ENCODE results near the gene MAD2L1BP.
A peak's percentile ranks its signal among the peaks of the same experiment; 100 is the strongest.

The MAD2L1BP gene

DNA sequence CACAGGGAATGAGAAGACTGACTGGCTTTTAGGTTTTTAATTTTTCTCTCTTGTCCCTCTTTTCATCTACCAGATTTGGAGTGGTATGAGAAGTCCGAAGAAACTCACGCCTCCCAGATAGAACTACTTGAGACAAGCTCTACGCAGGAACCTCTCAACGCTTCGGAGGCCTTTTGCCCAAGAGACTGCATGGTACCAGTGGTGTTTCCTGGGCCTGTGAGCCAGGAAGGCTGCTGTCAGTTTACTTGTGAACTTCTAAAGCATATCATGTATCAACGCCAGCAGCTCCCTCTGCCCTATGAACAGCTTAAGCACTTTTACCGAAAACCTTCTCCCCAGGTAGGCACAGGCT lies 644 bp downstream of the MAD2L1BP start:
- TF ChIP-seq TOX (CRISPR knock-in tag; IDR thresholded peaks at IDR 0.05; ENCODE audit: borderline replicate concordance) (no peak), ESRRG (CRISPR knock-in tag; IDR thresholded peaks at IDR 0.05) (no peak)

DNA sequence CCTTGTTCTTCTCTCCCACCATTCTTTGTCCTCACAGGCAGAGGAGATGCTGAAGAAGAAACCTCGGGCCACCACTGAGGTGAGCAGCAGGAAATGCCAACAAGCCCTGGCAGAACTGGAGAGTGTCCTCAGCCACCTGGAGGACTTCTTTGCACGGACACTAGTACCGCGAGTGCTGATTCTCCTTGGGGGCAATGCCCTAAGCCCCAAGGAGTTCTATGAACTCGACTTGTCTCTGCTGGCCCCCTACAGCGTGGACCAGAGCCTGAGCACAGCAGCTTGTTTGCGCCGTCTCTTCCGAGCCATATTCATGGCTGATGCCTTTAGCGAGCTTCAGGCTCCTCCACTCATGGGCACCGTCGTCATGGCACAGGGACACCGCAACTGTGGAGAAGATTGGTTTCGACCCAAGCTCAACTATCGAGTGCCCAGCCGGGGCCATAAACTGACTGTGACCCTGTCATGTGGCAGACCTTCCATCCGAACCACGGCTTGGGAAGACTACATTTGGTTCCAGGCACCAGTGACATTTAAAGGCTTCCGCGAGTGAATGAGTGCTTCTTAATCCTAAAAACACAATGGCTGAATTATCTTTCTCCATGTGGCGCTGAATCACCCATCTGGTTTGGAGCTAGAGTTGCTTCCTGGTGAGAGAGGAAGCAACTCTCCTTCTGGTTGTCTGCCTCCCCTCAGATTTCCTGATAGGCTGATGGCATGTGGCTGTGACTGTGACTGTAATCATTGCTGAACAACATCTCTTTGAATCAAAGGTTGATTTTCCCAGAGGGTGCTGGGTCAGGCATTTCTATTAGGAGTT lies 4.6 kb downstream of the MAD2L1BP start:
- no peak for ATAC-seq

More for the DNA sequence above, 644 bp downstream of the MAD2L1BP start:
- peak; percentile 43 for ATAC-seq

DNA sequence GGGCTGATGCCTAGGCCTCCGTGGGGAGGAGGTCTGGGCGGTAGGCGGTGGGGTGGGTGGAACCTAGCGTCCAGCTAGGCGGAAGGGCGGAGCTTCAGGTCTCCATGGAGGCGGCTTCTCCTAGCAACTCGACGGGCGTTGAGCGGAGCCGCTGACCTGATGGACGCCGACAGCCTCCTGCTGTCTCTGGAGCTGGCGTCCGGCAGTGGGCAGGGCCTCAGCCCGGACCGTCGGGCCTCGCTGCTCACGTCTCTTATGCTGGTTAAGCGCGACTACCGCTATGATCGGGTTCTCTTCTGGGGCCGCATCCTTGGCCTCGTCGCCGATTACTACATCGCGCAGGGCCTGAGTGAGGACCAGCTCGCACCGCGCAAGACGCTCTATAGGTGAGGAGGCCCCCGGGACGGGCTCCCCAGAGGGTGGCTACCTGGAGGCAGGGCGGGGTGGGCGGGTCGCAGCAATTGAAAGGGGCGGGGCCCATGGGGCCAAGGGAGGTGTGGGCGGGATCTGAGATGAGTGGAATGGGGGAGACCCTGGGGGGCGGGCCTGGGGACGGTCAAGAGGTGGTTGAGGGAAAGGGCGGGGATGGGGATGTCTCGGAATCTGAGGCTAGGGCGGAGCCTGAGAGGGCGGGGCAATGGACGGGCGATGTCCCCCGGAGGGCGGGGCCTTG lies 9.4 kb downstream of the MAD2L1BP start, which contains the start of gene RSPH9:
TSS of gene RSPH9 (plus strand) at position 97 of the 673 bp plus-strand sequence. CDS start at position 160, 63 bp downstream.
- TF ChIP-seq GLIS3 (CRISPR knock-in tag; IDR thresholded peaks at IDR 0.05) (no peak), OSR1 (CRISPR knock-in tag; IDR thresholded peaks at IDR 0.05) (no peak), ISL1 (CRISPR knock-in tag; IDR thresholded peaks at IDR 0.05) (no peak), ZFP3 (CRISPR knock-in tag; IDR thresholded peaks at IDR 0.05) (no peak), ARNTL (CRISPR knock-in tag; IDR thresholded peaks at IDR 0.05; ENCODE audit: borderline replicate concordance, low read depth) (no peak), TOX (CRISPR knock-in tag; IDR thresholded peaks at IDR 0.05; ENCODE audit: borderline replicate concordance) (no peak), TCF4 (CRISPR knock-in tag; IDR thresholded peaks at IDR 0.05; ENCODE audit: borderline replicate concordance) (no peak), RARB (CRISPR knock-in tag; IDR thresholded peaks at IDR 0.05) (no peak), ZC3H10 (CRISPR knock-in tag; IDR thresholded peaks at IDR 0.05) (no peak), ZNF565 (CRISPR knock-in tag; conservative IDR thresholded peaks at IDR 0.05; ENCODE audit: low read depth) (no peak), PPARA (CRISPR knock-in tag; IDR thresholded peaks at IDR 0.05; ENCODE audit: borderline replicate concordance) (no peak), ZNF8 (CRISPR knock-in tag; IDR thresholded peaks at IDR 0.05) (no peak), SNAI2 (CRISPR knock-in tag; IDR thresholded peaks at IDR 0.05) (no peak), ZFP30 (CRISPR knock-in tag; IDR thresholded peaks at IDR 0.05) (no peak), ZNF70 (CRISPR knock-in tag; IDR thresholded peaks at IDR 0.05) (no peak)
- TF ChIP-seq, protein P1, sequence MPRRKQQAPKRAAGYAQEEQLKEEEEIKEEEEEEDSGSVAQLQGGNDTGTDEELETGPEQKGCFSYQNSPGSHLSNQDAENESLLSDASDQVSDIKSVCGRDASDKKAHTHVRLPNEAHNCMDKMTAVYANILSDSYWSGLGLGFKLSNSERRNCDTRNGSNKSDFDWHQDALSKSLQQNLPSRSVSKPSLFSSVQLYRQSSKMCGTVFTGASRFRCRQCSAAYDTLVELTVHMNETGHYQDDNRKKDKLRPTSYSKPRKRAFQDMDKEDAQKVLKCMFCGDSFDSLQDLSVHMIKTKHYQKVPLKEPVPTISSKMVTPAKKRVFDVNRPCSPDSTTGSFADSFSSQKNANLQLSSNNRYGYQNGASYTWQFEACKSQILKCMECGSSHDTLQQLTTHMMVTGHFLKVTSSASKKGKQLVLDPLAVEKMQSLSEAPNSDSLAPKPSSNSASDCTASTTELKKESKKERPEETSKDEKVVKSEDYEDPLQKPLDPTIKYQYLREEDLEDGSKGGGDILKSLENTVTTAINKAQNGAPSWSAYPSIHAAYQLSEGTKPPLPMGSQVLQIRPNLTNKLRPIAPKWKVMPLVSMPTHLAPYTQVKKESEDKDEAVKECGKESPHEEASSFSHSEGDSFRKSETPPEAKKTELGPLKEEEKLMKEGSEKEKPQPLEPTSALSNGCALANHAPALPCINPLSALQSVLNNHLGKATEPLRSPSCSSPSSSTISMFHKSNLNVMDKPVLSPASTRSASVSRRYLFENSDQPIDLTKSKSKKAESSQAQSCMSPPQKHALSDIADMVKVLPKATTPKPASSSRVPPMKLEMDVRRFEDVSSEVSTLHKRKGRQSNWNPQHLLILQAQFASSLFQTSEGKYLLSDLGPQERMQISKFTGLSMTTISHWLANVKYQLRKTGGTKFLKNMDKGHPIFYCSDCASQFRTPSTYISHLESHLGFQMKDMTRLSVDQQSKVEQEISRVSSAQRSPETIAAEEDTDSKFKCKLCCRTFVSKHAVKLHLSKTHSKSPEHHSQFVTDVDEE (CRISPR knock-in tag; IDR thresholded peaks at IDR 0.05) = no peak
- TF ChIP-seq, protein P2, sequence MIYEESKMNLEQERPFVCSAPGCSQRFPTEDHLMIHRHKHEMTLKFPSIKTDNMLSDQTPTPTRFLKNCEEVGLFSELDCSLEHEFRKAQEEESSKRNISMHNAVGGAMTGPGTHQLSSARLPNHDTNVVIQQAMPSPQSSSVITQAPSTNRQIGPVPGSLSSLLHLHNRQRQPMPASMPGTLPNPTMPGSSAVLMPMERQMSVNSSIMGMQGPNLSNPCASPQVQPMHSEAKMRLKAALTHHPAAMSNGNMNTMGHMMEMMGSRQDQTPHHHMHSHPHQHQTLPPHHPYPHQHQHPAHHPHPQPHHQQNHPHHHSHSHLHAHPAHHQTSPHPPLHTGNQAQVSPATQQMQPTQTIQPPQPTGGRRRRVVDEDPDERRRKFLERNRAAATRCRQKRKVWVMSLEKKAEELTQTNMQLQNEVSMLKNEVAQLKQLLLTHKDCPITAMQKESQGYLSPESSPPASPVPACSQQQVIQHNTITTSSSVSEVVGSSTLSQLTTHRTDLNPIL (CRISPR knock-in tag; IDR thresholded peaks at IDR 0.05; ENCODE audit: low read depth) = no peak
- TF ChIP-seq, protein P3, sequence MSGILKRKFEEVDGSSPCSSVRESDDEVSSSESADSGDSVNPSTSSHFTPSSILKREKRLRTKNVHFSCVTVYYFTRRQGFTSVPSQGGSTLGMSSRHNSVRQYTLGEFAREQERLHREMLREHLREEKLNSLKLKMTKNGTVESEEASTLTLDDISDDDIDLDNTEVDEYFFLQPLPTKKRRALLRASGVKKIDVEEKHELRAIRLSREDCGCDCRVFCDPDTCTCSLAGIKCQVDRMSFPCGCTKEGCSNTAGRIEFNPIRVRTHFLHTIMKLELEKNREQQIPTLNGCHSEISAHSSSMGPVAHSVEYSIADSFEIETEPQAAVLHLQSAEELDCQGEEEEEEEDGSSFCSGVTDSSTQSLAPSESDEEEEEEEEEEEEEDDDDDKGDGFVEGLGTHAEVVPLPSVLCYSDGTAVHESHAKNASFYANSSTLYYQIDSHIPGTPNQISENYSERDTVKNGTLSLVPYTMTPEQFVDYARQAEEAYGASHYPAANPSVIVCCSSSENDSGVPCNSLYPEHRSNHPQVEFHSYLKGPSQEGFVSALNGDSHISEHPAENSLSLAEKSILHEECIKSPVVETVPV (CRISPR knock-in tag; IDR thresholded peaks at IDR 0.05) = no peak
- TF ChIP-seq, protein P4, sequence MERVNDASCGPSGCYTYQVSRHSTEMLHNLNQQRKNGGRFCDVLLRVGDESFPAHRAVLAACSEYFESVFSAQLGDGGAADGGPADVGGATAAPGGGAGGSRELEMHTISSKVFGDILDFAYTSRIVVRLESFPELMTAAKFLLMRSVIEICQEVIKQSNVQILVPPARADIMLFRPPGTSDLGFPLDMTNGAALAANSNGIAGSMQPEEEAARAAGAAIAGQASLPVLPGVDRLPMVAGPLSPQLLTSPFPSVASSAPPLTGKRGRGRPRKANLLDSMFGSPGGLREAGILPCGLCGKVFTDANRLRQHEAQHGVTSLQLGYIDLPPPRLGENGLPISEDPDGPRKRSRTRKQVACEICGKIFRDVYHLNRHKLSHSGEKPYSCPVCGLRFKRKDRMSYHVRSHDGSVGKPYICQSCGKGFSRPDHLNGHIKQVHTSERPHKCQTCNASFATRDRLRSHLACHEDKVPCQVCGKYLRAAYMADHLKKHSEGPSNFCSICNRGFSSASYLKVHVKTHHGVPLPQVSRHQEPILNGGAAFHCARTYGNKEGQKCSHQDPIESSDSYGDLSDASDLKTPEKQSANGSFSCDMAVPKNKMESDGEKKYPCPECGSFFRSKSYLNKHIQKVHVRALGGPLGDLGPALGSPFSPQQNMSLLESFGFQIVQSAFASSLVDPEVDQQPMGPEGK (CRISPR knock-in tag; IDR thresholded peaks at IDR 0.05; ENCODE audit: borderline replicate concordance) = no peak
- TF ChIP-seq, protein P5, sequence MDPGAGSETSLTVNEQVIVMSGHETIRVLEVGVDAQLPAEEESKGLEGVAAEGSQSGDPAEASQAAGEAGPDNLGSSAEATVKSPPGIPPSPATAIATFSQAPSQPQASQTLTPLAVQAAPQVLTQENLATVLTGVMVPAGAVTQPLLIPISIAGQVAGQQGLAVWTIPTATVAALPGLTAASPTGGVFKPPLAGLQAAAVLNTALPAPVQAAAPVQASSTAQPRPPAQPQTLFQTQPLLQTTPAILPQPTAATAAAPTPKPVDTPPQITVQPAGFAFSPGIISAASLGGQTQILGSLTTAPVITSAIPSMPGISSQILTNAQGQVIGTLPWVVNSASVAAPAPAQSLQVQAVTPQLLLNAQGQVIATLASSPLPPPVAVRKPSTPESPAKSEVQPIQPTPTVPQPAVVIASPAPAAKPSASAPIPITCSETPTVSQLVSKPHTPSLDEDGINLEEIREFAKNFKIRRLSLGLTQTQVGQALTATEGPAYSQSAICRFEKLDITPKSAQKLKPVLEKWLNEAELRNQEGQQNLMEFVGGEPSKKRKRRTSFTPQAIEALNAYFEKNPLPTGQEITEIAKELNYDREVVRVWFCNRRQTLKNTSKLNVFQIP (CRISPR knock-in tag; IDR thresholded peaks at IDR 0.05; ENCODE audit: borderline replicate concordance, low read depth) = no peak
- ATAC-seq = peak; percentile 85

More for the DNA sequence above, 4.6 kb downstream of the MAD2L1BP start:
- peak; percentile 66; the same call in 1 of the 2 replicates for TF ChIP-seq TCF4 (CRISPR knock-in tag; IDR thresholded peaks at IDR 0.05; ENCODE audit: borderline replicate concordance)
- TF ChIP-seq, protein P1 (CRISPR knock-in tag; IDR thresholded peaks at IDR 0.05) = no peak
- no peak for TF ChIP-seq ZNF565 (CRISPR knock-in tag; conservative IDR thresholded peaks at IDR 0.05; ENCODE audit: low read depth)

Data from SK-N-SH treated with all-trans-retinoic acid at 6 μM for 48 hours (cell line).